Stimulated activated CD4-positive, alpha-beta T cell treated with anti-CD3 and anti-CD28 coated beads, Interleukin-4, amount 100 ng/mL, for 24 hours (primary cell): ENCODE results near the gene GMDS.

Source experiments
- DNase-seq: peaks from one replicate; pipeline ENCODE4 v3.0.0-alpha.2; 2020

Gene GMDS

GRCh38 chr6:1617466-1618310 lies 627.7 kb downstream of the GMDS start:
- no peak for DNase-seq

- DNase-seq: no peak
These were observed 628.5 kb downstream of the GMDS start for GRCh38 chr6:1616701-1617463.

- no peak for DNase-seq
These were observed 629.5 kb downstream of the GMDS start for GRCh38 chr6:1615853-1616420.

GRCh38 chr6:1615151-1615852 lies 630.1 kb downstream of the GMDS start:
- DNase-seq: no peak

GRCh38 chr6:1614448-1615150 lies 630.8 kb downstream of the GMDS start:
- DNase-seq: no peak

- DNase-seq: no peak
These were observed 631.5 kb downstream of the GMDS start for GRCh38 chr6:1613688-1614447.

GRCh38 chr6:1613346-1613687 lies 632.1 kb downstream of the GMDS start:
- DNase-seq: no peak

- no peak for DNase-seq
These were observed 632.5 kb downstream of the GMDS start for GRCh38 chr6:1612974-1613306.

- no peak for DNase-seq
These were observed 633.0 kb downstream of the GMDS start for GRCh38 chr6:1612299-1612973.

GRCh38 chr6:1611572-1612298 lies 633.7 kb downstream of the GMDS start:
- no peak for DNase-seq

- no peak for DNase-seq
These were observed 634.2 kb downstream of the GMDS start for GRCh38 chr6:1611322-1611571.

GRCh38 chr6:1610497-1611321 lies 634.7 kb downstream of the GMDS start:
- DNase-seq: no peak

GRCh38 chr6:1609648-1610496 lies 635.5 kb downstream of the GMDS start, which contains the start of gene FOXC1:
FOXC1 (plus strand) TSS chr6:1609915; CDS start chr6:1610446, 531 bp downstream.
- DNase-seq: peak; percentile 42

GRCh38 chr6:1609041-1609647 lies 636.3 kb downstream of the GMDS start:
- no peak for DNase-seq

- DNase-seq: no peak
These were observed 637.0 kb downstream of the GMDS start for GRCh38 chr6:1608222-1609040.

- no peak for DNase-seq
These were observed 637.7 kb downstream of the GMDS start for GRCh38 chr6:1607516-1608221.
